Neural progenitor cell (in vitro differentiated cells): ENCODE measurements around the gene DIMT1. TPM values are rescaled to one million over a fixed set of nuclear protein-coding genes. Genes with fewer than 3 reads are reported as not detected.

Experiments used
- DNase-seq: peaks from one replicate; pipeline ENCODE4 v3.0.0-alpha.2; 2016; ENCODE audit warnings: low spot score
- H2AFZ ChIP-seq: fragments of 200-600 bp; sonication (generic); replicated peaks from 2 replicates; pipeline ENCODE4 v1.6.1; 2016; ENCODE audit warnings: antibody characterized with exemption
- H3F3A ChIP-seq: fragments of 200-600 bp; sonication (generic); 2 replicates; pipeline ENCODE4 v1.6.1; 2016; ENCODE audit warnings: antibody characterized with exemption, low read depth
- H3K27ac ChIP-seq: fragments of 200-600 bp; sonication (generic); 2 replicates; pipeline ENCODE4 v1.5.1; 2016; ENCODE audit warnings: mild to moderate bottlenecking
- H3K27me3 ChIP-seq: fragments of 200-600 bp; sonication (generic); 2 replicates; pipeline ENCODE4 v1.6.1; 2016; ENCODE audit warnings: mild to moderate bottlenecking, moderate library complexity
- H3K36me3 ChIP-seq: fragments of 200-600 bp; sonication (generic); 2 replicates; pipeline ENCODE4 v1.5.1; 2016
- H3K4me1 ChIP-seq: fragments of 200-600 bp; sonication (generic); 2 replicates; pipeline ENCODE4 v1.6.1; 2016; ENCODE audit warnings: mixed run types
- H3K4me2 ChIP-seq: fragments of 200-600 bp; sonication (generic); 2 replicates; pipeline ENCODE4 v1.6.1; 2016
- H3K4me3 ChIP-seq: fragments of 200-600 bp; sonication (generic); 2 replicates; pipeline ENCODE4 v1.5.1; 2016
- H3K79me2 ChIP-seq: fragments of 200-600 bp; sonication (generic); 2 replicates; pipeline ENCODE4 v1.6.1; 2016; ENCODE audit warnings: low read depth
- H3K9ac ChIP-seq: fragments of 200-600 bp; sonication (generic); 2 replicates; pipeline ENCODE4 v1.6.1; 2016
- H3K9me3 ChIP-seq: fragments of 200-600 bp; sonication (generic); 2 replicates; pipeline ENCODE4 v1.5.1; 2016; ENCODE audit warnings: low read depth
- H4K20me1 ChIP-seq: fragments of 200-600 bp; sonication (generic); 2 replicates; pipeline ENCODE4 v1.6.1; 2016; ENCODE audit warnings: low read depth
- H3K27ac Mint-ChIP-seq: 3 replicates; pipeline ENCODE4 v1.8.0; 2021; ENCODE audit warnings: mixed read lengths
- H3K27me3 Mint-ChIP-seq: 2 replicates; pipeline ENCODE4 v1.8.0; 2022; ENCODE audit warnings: low read depth, mild to moderate bottlenecking, inconsistent platforms, moderate library complexity, mixed read lengths; ENCODE audit not compliant: insufficient read depth
- H3K36me3 Mint-ChIP-seq: 3 replicates; pipeline ENCODE4 v1.8.0; 2021; ENCODE audit warnings: mixed read lengths
- H3K4me1 Mint-ChIP-seq: 3 replicates; pipeline ENCODE4 v1.8.0; 2021; ENCODE audit warnings: mixed read lengths
- H3K4me3 Mint-ChIP-seq: 3 replicates; pipeline ENCODE4 v1.8.0; 2021; ENCODE audit warnings: mild to moderate bottlenecking, moderate library complexity, mixed read lengths
- H3K9me3 Mint-ChIP-seq: 3 replicates; pipeline ENCODE4 v1.8.0; 2020; ENCODE audit warnings: mixed read lengths
- CTCF ChIP-seq: fragments of 200-600 bp; sonication (generic); IDR thresholded peaks from 2 replicates; pipeline ENCODE4 v1.5.1; 2017; ENCODE audit warnings: antibody characterized with exemption, mild to moderate bottlenecking
- EZH2 ChIP-seq: fragments of 200-600 bp; sonication (generic); IDR thresholded peaks from 2 replicates; pipeline ENCODE4 v1.6.1; 2017; ENCODE audit warnings: antibody characterized with exemption, mild to moderate bottlenecking, moderate library complexity
- EZH2phosphoT487 ChIP-seq: fragments of 200-600 bp; sonication (generic); IDR thresholded peaks from 2 replicates; pipeline ENCODE4 v1.6.1; 2017; ENCODE audit warnings: antibody characterized with exemption
- total RNA-seq: library from RNA; depleted of rRNA; stranded (reverse); fragments of >200 nt; gene quantifications from 2 replicates; pipeline ENCODE4 v1.2.3, GENCODE V29; 2015; ENCODE audit warnings: low replicate concordance

DIMT1 gene
- total RNA-seq, 1 donor from 2014 or later, result 43.2 TPM

- H4K20me1 ChIP-seq, result peaks cover 5% of the 10 kb centered on the region
- TF ChIP-seq CTCF (no peak), EZH2 (no peak), EZH2phosphoT487 (no peak)
- H3K9ac ChIP-seq, result no peak overlapping the region
- H3K9me3 Mint-ChIP-seq, result no peaks in the 10 kb centered on the region
- H3K27ac ChIP-seq, result no peak overlapping the region
- no peaks in the 10 kb centered on the region for H3K79me2 ChIP-seq
- H3K9me3 ChIP-seq, result no peaks in the 10 kb centered on the region
- H3K4me3 Mint-ChIP-seq, result no peak overlapping the region
- H3K4me1 Mint-ChIP-seq, result no peaks in the 10 kb centered on the region
- no peak overlapping the region for H3K4me2 ChIP-seq
- H3K27ac Mint-ChIP-seq, result no peak overlapping the region
- H2AFZ ChIP-seq, result no peak overlapping the region
- H3K36me3 Mint-ChIP-seq, result peaks cover 7% of the 10 kb centered on the region
- H3K36me3 ChIP-seq, result peaks cover 31% of the 10 kb centered on the region
- DNase-seq, result no peak
- H3K27me3 ChIP-seq, result no peaks in the 10 kb centered on the region
- H3F3A ChIP-seq, result peaks cover 18% of the 10 kb centered on the region
- H3K4me3 ChIP-seq, result no peak overlapping the region
- H3K4me1 ChIP-seq, result no peaks in the 10 kb centered on the region
- peaks cover 2% of the 10 kb centered on the region for H3K27me3 Mint-ChIP-seq
Measured at GRCh38 chr5:62386824-62387223, 16.9 kb downstream of the DIMT1 start.

- H4K20me1 ChIP-seq, result peaks cover 5% of the 10 kb centered on the region
- no peak overlapping the region for H3K27ac ChIP-seq
- TF ChIP-seq EZH2 (no peak), EZH2phosphoT487 (no peak), CTCF (no peak)
- H3K9me3 ChIP-seq, result no peaks in the 10 kb centered on the region
- H3K27ac Mint-ChIP-seq, result no peak overlapping the region
- H3F3A ChIP-seq, result peaks cover 18% of the 10 kb centered on the region
- H2AFZ ChIP-seq, result no peak overlapping the region
- peaks cover 2% of the 10 kb centered on the region for H3K27me3 Mint-ChIP-seq
- peaks cover 31% of the 10 kb centered on the region for H3K36me3 ChIP-seq
- no peaks in the 10 kb centered on the region for H3K9me3 Mint-ChIP-seq
- no peak overlapping the region for H3K9ac ChIP-seq
- H3K4me2 ChIP-seq, result no peak overlapping the region
- H3K27me3 ChIP-seq, result no peaks in the 10 kb centered on the region
- H3K79me2 ChIP-seq, result no peaks in the 10 kb centered on the region
- peaks cover 13% of the 10 kb centered on the region for H3K36me3 Mint-ChIP-seq
- no peak for DNase-seq
- no peaks in the 10 kb centered on the region for H3K4me1 Mint-ChIP-seq
- no peak overlapping the region for H3K4me3 Mint-ChIP-seq
- no peaks in the 10 kb centered on the region for H3K4me1 ChIP-seq
- no peak overlapping the region for H3K4me3 ChIP-seq
Measured at GRCh38 chr5:62385816-62386400, 17.8 kb downstream of the DIMT1 start.

- Histone ChIP-seq H3K4me2 (no peak overlapping the region), H3K9me3 (no peaks in the 10 kb centered on the region), H3F3A (peaks cover 12% of the 10 kb centered on the region), H3K36me3 (peaks cover 32% of the 10 kb centered on the region), H4K20me1 (peaks cover under 1% of the 10 kb centered on the region), H3K27ac (no peak overlapping the region), H2AFZ (no peak overlapping the region), H3K4me1 (no peaks in the 10 kb centered on the region), H3K27me3 (no peaks in the 10 kb centered on the region), H3K9ac (no peak overlapping the region), H3K79me2 (no peaks in the 10 kb centered on the region), H3K4me3 (no peak overlapping the region)
- no peak for DNase-seq
- no peak overlapping the region for H3K4me3 Mint-ChIP-seq
- no peak for TF ChIP-seq EZH2phosphoT487
- peaks cover 2% of the 10 kb centered on the region for H3K27me3 Mint-ChIP-seq
- no peaks in the 10 kb centered on the region for H3K4me1 Mint-ChIP-seq
- no peak overlapping the region for H3K27ac Mint-ChIP-seq
- H3K36me3 Mint-ChIP-seq, result peaks cover 19% of the 10 kb centered on the region
- H3K9me3 Mint-ChIP-seq, result no peaks in the 10 kb centered on the region
Measured at GRCh38 chr5:62385131-62385530, 18.6 kb downstream of the DIMT1 start.

GRCh38 chr5:62376064-62376463 lies 27.6 kb downstream of the DIMT1 start:
- DNase-seq, result no peak
- peaks cover 39% of the 10 kb centered on the region for H3K36me3 ChIP-seq
- no peaks in the 10 kb centered on the region for H3F3A ChIP-seq
- H3K79me2 ChIP-seq, result no peaks in the 10 kb centered on the region
- H3K4me2 ChIP-seq, result no peak overlapping the region
- no peak overlapping the region for H3K27ac ChIP-seq
- H3K27me3 ChIP-seq, result no peaks in the 10 kb centered on the region
- no peaks in the 10 kb centered on the region for H3K4me1 ChIP-seq
- no peak overlapping the region for H2AFZ ChIP-seq
- Mint-ChIP-seq H3K27me3 (no peaks in the 10 kb centered on the region), H3K4me1 (no peaks in the 10 kb centered on the region), H3K9me3 (no peaks in the 10 kb centered on the region), H3K27ac (no peak overlapping the region), H3K36me3 (peaks cover 31% of the 10 kb centered on the region), H3K4me3 (no peak overlapping the region)
- H4K20me1 ChIP-seq, result no peaks in the 10 kb centered on the region
- no peaks in the 10 kb centered on the region for H3K9me3 ChIP-seq
- H3K4me3 ChIP-seq, result no peak overlapping the region
- H3K9ac ChIP-seq, result no peak overlapping the region
- TF ChIP-seq EZH2phosphoT487 (no peak), CTCF (no peak), EZH2 (no peak)
